Measurements from ENCODE around the gene PRKCZ.

DNA sequence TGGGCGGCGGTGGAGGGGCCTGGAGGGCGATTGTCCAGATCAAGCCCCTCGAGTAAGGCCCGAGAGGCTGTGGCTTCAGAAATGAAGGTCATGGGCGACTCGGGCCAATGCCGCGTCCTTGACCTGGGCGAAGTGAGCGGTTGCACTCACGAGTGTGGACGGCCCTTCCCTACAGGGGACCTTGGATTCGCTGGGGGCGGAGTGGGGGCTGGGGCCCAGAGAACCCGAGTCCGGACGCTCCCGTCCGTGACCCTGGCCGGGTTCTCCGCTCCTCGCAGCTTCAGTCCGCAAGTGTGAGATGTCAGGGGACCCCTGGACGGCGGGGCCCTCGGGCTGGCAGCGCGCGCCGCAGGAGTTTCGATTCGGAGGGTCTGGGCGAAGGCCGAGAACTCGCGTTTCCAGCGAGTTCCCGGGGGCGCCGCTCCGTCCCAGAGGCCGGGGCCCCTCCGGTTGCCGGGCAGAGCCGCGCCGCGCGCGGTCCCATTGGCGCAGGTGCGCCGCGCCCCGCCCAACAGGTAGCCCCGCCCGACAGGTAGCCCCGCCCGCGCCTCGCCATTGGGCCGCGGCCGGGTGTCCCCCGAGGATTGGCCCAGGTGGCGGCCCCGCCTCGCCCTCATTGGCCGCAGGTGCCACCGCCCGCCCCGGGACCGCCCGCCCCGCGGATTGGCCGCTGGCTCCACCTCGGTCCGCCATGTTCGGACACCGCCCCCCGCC lies at the start of gene PRKCZ:
- TF ChIP-seq CTCF (IDR thresholded peaks at IDR 0.05) (peak in 1 of 4 experiments; percentile 12), POLR2AphosphoS5 (IDR thresholded peaks at IDR 0.05) (no peak)
